Skeletal muscle tissue (tissue), 4 donors: ENCODE data around the gene ZNF730. TPM values are rescaled to one million over a fixed set of nuclear protein-coding genes. Genes with fewer than 3 reads are reported as not detected.
"Not testable (repeated sequence)": the region's sequence is repeated elsewhere in the genome, so short reads cannot be mapped to it uniquely, and the experiment has no call there.

ENCODE experiments used
- H3K27ac ChIP-seq: one replicate; pipeline ENCODE4 v1.7.0; 2013; ENCODE audit warnings: mild to moderate bottlenecking, low read depth, low read length, inconsistent platforms
- H3K27me3 ChIP-seq, 3 donors: one replicate each; pipeline ENCODE4 v1.7.0; 2013; ENCODE audit warnings: low read length in 3 of 3; ENCODE audit not compliant: control insufficient read depth in 3 of 3, insufficient read depth in 3 of 3
- H3K36me3 ChIP-seq, 3 donors: one replicate each; pipeline ENCODE4 v1.7.0; 2013; ENCODE audit warnings: low read length in 3 of 3; ENCODE audit not compliant: control insufficient read depth in 3 of 3, insufficient read depth in 3 of 3
- H3K4me1 ChIP-seq, 3 donors: one replicate each; pipeline ENCODE4 v1.7.0; 2013; ENCODE audit warnings: low read length in 3 of 3, mild to moderate bottlenecking in 3 of 3; ENCODE audit not compliant: control insufficient read depth in 3 of 3, insufficient read depth in 3 of 3
- H3K4me3 ChIP-seq, 3 donors: one replicate each; pipeline ENCODE4 v1.7.0; 2013; ENCODE audit warnings: low read length in 3 of 3
- H3K9ac ChIP-seq, 3 donors: one replicate each; pipeline ENCODE4 v1.7.0; 2013; ENCODE audit warnings: low read length in 3 of 3, mild to moderate bottlenecking in 3 of 3, moderate library complexity in 2 of 3, low read depth in 1 of 3
- H3K9me3 ChIP-seq, 3 donors: one replicate each; pipeline ENCODE4 v1.7.0; 2013; ENCODE audit warnings: low read length in 3 of 3; ENCODE audit not compliant: control insufficient read depth in 3 of 3
- total RNA-seq: library from RNA; depleted of rRNA; stranded (reverse); fragments of >200 nt; gene quantifications from one replicate; pipeline ENCODE4 v1.2.3, GENCODE V29; 2014
- donor health status: Osteomylitis.

ZNF730 gene
- total RNA-seq: 6.3 TPM

DNA sequence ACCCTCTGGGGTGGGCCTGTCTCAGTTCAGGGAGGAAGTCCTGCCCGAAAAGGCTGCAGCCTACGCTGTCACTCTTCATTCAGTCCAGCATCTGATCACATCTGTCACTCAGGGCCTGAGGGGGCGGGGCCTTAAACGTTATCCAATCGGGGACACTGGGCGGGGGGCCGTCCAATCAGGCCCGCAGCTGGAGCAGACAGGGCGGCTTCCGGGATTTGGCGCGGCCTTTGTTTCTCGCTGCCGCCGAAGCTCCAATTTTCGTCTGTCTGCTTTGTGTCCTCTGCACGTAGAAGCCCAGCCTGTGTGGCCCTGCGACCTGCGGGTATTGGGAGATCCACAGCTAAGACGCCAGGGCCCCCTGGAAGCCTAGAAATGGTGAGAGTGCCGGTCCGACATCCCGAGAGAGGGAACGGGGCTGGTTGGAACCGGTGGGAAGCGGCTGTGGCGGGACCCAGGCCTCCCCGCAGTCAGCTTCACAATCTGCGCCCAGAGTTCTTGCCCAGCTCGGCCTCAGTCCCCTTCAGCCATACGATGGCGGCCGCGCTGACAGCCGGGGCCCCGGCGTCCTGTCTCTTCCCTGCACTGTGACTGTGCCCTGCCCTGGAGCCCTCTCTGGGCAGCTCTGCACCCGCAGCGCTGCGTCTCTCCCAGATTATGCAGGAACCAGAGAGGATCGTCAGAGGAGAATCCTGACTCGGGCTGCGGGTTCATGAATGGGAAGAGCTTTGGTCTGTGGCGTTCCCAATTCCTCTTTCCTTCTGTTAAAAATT lies at the start of gene ZNF730:
Gene ZNF730 (plus strand): TSS at position 224 of the 770 bp plus-strand sequence. CDS start 149 bp downstream, at position 373.
- no peaks in the 10 kb centered on the region for H3K27me3 ChIP-seq
- H3K9ac ChIP-seq: peak within 1 kb of the TSS in 2 of 3 donors; percentile 40 to 51
- H3K4me1 ChIP-seq: peaks cover 0 to 5% (median 0%) of the 10 kb centered on the region in 3 donors
- H3K36me3 ChIP-seq: no peaks in the 10 kb centered on the region
- no peaks in the 10 kb centered on the region for H3K9me3 ChIP-seq
- H3K27ac ChIP-seq: no peak within 1 kb of the TSS
- peak within 1 kb of the TSS; percentile 54 to 70 (median 70) for H3K4me3 ChIP-seq

DNA sequence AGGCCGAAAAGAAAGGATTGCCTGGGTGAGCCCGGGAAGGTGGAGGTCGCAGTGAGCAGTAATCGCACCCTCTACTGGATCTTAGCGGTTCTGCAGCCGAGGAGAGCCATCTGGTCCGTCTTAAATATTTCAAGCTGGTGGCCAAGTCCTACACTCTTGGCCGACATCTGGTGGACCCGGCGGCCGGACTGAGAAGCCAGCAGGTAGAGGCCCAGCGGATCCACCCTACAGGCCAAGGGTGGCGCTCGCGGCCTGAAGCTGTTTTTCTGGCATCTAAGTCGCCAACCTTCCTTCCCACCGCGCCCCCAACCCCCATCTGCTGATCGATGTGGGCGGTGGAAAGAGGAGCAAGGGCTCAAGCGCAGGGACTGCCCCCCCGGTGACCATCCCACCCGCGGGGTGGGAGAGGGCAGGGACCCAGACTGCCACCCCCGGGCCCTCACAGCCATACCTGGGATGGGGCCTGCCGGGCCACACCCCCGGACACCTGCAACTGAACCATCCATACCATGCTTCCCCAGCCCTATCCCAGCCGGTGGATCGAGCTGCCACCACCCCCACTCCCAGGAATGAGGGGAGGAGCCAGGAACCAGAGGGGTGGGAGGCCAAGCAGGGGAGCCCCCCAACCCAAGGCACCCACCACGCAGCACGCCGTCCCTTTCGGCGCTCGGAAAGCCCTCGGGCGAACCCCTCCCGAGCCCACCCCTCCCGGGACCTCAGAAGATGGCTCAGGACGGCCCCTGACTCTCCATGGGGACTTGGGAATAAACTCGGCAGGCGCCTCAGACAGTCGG lies 46.3 kb upstream of the ZNF730 start:
- Histone ChIP-seq H3K27me3 (peaks cover 0 to 12% (median 5%) of the 10 kb centered on the region in 3 donors), H3K9ac (no peak overlapping the region), H3K4me3 (peak overlapping the region in 1 of 3 donors; percentile 59), H3K4me1 (no peaks in the 10 kb centered on the region), H3K36me3 (no peaks in the 10 kb centered on the region), H3K27ac (no peak overlapping the region), H3K9me3 (no peaks in the 10 kb centered on the region)

DNA sequence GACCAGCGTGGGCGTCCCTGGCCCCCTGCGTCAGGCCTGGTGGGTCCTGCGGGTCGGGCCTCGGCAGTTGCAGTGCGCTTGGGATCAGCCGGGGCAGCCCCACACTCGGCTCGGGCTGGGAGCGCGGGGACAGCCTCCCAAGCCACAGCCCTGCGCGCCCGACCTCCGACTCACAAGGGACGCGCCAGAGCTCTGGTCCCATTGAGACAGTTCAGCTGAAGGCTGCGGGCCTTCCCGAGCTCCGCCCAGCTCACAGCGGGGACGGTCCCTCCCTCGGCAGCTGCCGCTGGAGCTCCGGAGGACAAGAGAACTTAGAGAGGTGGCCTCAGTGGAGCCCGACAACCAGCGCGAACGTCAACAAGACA lies 45.7 kb upstream of the ZNF730 start:
- Histone ChIP-seq H3K27ac (no peak overlapping the region), H3K9ac (no peak overlapping the region), H3K9me3 (no peaks in the 10 kb centered on the region), H3K4me3 (peak overlapping the region in 1 of 3 donors; percentile 59), H3K36me3 (no peaks in the 10 kb centered on the region), H3K4me1 (no peaks in the 10 kb centered on the region), H3K27me3 (peaks cover 0 to 12% (median 5%) of the 10 kb centered on the region in 3 donors)

DNA sequence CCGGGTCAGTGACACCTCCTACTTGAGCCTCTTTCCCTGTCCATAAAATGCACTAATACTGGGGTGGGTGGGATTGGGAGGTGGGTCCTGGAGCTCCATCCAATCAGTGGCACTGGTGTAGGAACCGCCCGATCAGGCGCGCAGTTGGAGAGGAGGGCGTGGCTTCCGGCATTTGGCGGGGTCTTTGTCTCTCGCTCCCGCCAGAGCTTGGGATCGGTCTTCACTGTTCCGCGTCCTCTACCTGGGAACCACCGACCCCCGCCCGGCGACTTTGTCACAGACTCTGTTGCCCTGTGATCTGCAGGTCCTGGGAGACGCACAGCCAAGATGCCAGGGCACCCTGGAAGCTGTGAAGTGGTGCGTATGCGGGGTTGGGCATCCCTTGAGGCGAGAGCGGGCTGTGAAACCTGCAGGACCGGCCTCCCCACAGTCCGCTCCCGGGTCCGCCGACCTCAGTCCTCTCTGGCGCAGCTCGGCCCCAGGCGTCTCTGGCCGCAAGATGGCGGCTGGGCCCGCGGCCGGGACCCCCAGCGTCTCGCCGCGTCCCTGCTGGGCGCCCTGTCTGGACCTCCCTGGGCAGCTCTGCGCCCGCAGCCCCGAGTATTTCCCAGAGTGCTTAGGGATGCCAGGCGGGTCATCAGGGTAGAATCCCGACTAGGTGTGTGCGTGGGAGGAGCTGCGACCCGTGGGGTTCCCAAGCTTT lies 41.6 kb upstream of the ZNF730 start:
- H3K36me3 ChIP-seq: no peaks in the 10 kb centered on the region
- no peak overlapping the region for H3K27ac ChIP-seq
- H3K9me3 ChIP-seq: no peaks in the 10 kb centered on the region
- peaks cover 0 to 9% (median 4%) of the 10 kb centered on the region in 3 donors for H3K27me3 ChIP-seq
- H3K4me3 ChIP-seq: peak overlapping the region; percentile 49 to 75 (median 60)
- H3K4me1 ChIP-seq: no peaks in the 10 kb centered on the region
- H3K9ac ChIP-seq: peak overlapping the region in 2 of 3 donors; percentile 33

- not testable (repeated sequence) for H3K9ac ChIP-seq, H3K27me3 ChIP-seq, H3K9me3 ChIP-seq, H3K36me3 ChIP-seq, H3K4me1 ChIP-seq, H3K27ac ChIP-seq, H3K4me3 ChIP-seq
Observed at GRCh38 chr19:23077776-23078175, 39.0 kb upstream of the ZNF730 start.

DNA sequence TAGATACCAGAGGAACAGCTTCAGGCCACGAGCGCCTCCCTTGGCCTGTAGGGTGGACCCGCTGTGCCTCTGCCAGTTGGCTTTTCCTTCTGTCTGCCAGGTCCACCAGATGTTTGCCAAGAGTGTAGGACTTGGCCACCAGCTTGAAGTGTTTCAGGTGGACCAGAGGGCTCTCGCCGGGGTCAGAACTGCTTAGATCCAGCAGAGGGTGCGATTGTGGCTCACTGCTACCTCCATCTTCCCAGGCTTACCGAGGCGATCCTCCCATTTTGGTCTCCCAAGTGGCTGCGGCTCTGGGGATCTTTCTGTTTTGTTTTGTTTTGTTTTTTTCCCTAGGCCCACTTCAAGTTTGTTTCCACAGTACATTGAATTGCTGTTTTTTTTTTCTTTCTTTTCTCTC lies 23.0 kb upstream of the ZNF730 start:
- no peaks in the 10 kb centered on the region for H3K4me1 ChIP-seq
- peaks cover 0 to 8% (median 0%) of the 10 kb centered on the region in 3 donors for H3K9me3 ChIP-seq
- H3K27ac ChIP-seq: no peak overlapping the region
- no peaks in the 10 kb centered on the region for H3K36me3 ChIP-seq
- no peak overlapping the region for H3K4me3 ChIP-seq
- no peaks in the 10 kb centered on the region for H3K27me3 ChIP-seq
- H3K9ac ChIP-seq: no peak overlapping the region

DNA sequence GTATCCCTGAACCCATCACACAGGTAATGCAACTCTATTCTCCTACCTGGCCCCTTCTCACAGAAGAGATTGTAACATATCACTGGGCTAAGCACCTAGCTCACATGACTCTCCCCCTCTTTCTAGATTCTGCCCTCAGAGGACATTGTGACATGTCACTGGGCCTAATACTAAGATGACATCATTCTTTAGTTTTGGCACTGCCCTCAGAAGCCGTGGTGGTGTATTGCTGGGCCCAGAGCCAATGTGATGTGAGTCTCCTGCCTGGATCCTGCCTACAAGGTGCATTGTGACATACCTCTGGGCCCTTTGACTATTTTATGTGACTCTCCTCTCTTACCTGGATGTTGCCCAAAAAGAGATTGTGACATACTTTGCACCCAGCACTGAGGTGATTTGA lies 21.4 kb upstream of the ZNF730 start:
- peaks cover 0 to 8% (median 2%) of the 10 kb centered on the region in 3 donors for H3K9me3 ChIP-seq
- no peak overlapping the region for H3K9ac ChIP-seq
- H3K4me3 ChIP-seq: no peak overlapping the region
- H3K36me3 ChIP-seq: no peaks in the 10 kb centered on the region
- no peak overlapping the region for H3K27ac ChIP-seq
- no peaks in the 10 kb centered on the region for H3K4me1 ChIP-seq
- no peaks in the 10 kb centered on the region for H3K27me3 ChIP-seq

- H3K9me3 ChIP-seq: peaks cover 0 to 8% (median 2%) of the 10 kb centered on the region in 3 donors
- no peak overlapping the region for H3K9ac ChIP-seq
- no peak overlapping the region for H3K27ac ChIP-seq
- no peaks in the 10 kb centered on the region for H3K4me1 ChIP-seq
- no peaks in the 10 kb centered on the region for H3K36me3 ChIP-seq
- H3K4me3 ChIP-seq: no peak overlapping the region
- H3K27me3 ChIP-seq: no peaks in the 10 kb centered on the region
Observed at GRCh38 chr19:23098286-23098685, 18.5 kb upstream of the ZNF730 start.

DNA sequence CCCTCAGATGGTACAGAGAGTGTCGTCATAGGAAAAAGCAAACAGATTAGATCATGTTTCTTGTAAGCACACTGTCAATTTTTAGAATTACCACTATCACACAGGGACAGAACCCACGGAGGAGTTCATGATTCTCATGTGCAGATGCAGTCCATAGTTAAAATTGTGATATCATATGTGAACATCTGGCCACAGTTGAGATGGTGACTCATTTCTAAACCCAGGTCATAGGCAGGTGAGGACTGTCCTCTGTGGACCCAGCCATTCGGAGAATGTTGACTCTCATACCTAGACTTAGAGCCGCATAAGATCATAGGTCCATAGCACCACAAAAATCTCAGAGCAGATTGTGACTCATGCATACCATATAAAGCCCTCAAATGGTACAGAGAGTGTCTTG lies 17.8 kb upstream of the ZNF730 start:
- H3K4me3 ChIP-seq: no peak overlapping the region
- H3K27me3 ChIP-seq: no peaks in the 10 kb centered on the region
- H3K36me3 ChIP-seq: no peaks in the 10 kb centered on the region
- peaks cover 0 to 2% (median 2%) of the 10 kb centered on the region in 3 donors for H3K9me3 ChIP-seq
- H3K9ac ChIP-seq: no peak overlapping the region
- no peaks in the 10 kb centered on the region for H3K4me1 ChIP-seq
- H3K27ac ChIP-seq: no peak overlapping the region
